Measurements from ENCODE around the gene CAPN1. TPM values are rescaled to one million over a fixed set of nuclear protein-coding genes. Genes with fewer than 3 reads are reported as not detected.

Gene CAPN1
- total and polyA plus RNA-seq, 9 of the 15 experiments (the other 6 are each of a cell fraction or from before 2014, with no cell fraction given), result 3.5 to 199 (median 61.6) TPM

- TF ChIP-seq PRDM10 (IDR thresholded peaks at IDR 0.05; ENCODE audit: partially characterized antibody) (peak; percentile 73), BRD9 (IDR thresholded peaks at IDR 0.05; ENCODE audit: low read depth, partially characterized antibody) (peak; percentile 85), TCF7 (IDR thresholded peaks at IDR 0.05; ENCODE audit: borderline replicate concordance) (no peak), FOXK1 (CRISPR knock-in tag; IDR thresholded peaks at IDR 0.05; ENCODE audit: borderline replicate concordance) (no peak), TBP (optimal IDR thresholded peaks at IDR 0.05; ENCODE audit: low read depth, low read length) (no peak), SMAD1 (IDR thresholded peaks at IDR 0.05; ENCODE audit: low read depth, low read length, partially characterized antibody) (peak; percentile 38), RNF219 (CRISPR knock-in tag; IDR thresholded peaks at IDR 0.05) (no peak), ZNF639 (CRISPR knock-in tag; conservative IDR thresholded peaks at IDR 0.05 in 1 of 2, IDR thresholded peaks at IDR 0.05 in 1 of 2) (no peak), MCM2 (IDR thresholded peaks at IDR 0.05; ENCODE audit: low read depth) (no peak), AFF1 (IDR thresholded peaks at IDR 0.05; ENCODE audit: low read depth in 1 of 2, partially characterized antibody in 2 of 2) (no peak), SMARCA4 (IDR thresholded peaks at IDR 0.05) (0 out of 2 replicates have a peak, but pooled peaks have one; percentile 24), NFATC3 (IDR thresholded peaks at IDR 0.05) (no peak), ADNP (tag; IDR thresholded peaks at IDR 0.05) (no peak)
Observed at GRCh38 chr11:65180877-65181568, 705 bp upstream of the CAPN1 start (continued).

All from K562 (cell line).